Adrenal gland (tissue), 5 donors: ENCODE data around the gene ARHGAP12.

Source experiments
- POLR2A ChIP-seq, 2 donors: fragments of 450-650 bp; IDR thresholded peaks; one replicate each; pipeline ENCODE4 v1.6.1; 2017; ENCODE audit warnings: antibody characterized with exemption in 2 of 2, mild to moderate bottlenecking in 2 of 2, moderate library complexity in 1 of 2
- TF ChIP-seq, protein P1 (sequence below), 6 experiments: fragments of 450-650 bp in 4 of 6; fragments of 200-600 bp in 2 of 6; sonication (generic) in 1 of 6; IDR thresholded peaks; 1 replicate in 5 of 6; 2 replicates in 1 of 6; pipeline versions ENCODE4 v1.5.1 to v1.8.0; 2016 to 2021; ENCODE audit warnings: antibody characterized with exemption in 6 of 6, mild to moderate bottlenecking in 2 of 6, moderate library complexity in 1 of 6
- donor health status: DM: no; HTN: no; CAD: no.

DNA sequence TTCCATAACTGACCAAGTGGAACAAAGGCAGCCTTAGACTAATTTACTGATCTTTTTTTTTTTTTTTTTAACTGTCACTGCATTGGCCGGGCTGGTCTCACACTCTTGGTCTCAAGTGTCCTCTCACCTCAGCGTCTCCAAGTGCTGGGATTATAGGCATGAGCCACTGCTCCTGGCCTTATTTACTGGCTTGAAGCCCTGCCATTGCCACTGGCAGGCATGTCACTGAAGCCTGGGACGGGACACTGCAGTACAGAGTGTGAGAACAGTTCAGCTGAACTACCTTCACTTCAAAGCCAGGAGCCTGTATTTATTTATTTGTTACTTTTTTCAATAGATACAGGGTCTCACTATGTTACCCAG lies 15.4 kb upstream of the ARHGAP12 start:
- TF ChIP-seq, protein P1, sequence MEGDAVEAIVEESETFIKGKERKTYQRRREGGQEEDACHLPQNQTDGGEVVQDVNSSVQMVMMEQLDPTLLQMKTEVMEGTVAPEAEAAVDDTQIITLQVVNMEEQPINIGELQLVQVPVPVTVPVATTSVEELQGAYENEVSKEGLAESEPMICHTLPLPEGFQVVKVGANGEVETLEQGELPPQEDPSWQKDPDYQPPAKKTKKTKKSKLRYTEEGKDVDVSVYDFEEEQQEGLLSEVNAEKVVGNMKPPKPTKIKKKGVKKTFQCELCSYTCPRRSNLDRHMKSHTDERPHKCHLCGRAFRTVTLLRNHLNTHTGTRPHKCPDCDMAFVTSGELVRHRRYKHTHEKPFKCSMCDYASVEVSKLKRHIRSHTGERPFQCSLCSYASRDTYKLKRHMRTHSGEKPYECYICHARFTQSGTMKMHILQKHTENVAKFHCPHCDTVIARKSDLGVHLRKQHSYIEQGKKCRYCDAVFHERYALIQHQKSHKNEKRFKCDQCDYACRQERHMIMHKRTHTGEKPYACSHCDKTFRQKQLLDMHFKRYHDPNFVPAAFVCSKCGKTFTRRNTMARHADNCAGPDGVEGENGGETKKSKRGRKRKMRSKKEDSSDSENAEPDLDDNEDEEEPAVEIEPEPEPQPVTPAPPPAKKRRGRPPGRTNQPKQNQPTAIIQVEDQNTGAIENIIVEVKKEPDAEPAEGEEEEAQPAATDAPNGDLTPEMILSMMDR (IDR thresholded peaks at IDR 0.05) = no peak
- TF ChIP-seq POLR2A (IDR thresholded peaks at IDR 0.05) = no peak
